IPS-18c (cell line): ENCODE measurements around the gene C17orf113.

Experiments
- H3K4me3 ChIP-seq: 2 replicates; pipeline ENCODE4 v1.7.0; 2013; ENCODE audit warnings: low read depth, mild to moderate bottlenecking, low read length, moderate library complexity; ENCODE audit not compliant: insufficient read depth
- H3K9me3 ChIP-seq: one replicate; pipeline ENCODE4 v1.6.1; 2013; ENCODE audit warnings: mild to moderate bottlenecking, low read length, moderate library complexity; ENCODE audit not compliant: control insufficient read depth, insufficient read depth

The C17orf113 gene

GRCh38 chr17:42077755-42078154, 27.4 kb upstream of the C17orf113 start:
- no peaks in the 10 kb centered on the region for H3K9me3 ChIP-seq
- no peak overlapping the region for H3K4me3 ChIP-seq

- H3K4me3 ChIP-seq: no peak overlapping the region
- no peaks in the 10 kb centered on the region for H3K9me3 ChIP-seq
Observed at GRCh38 chr17:42076797-42077559, 26.6 kb upstream of the C17orf113 start.

- H3K4me3 ChIP-seq: no peak overlapping the region
- H3K9me3 ChIP-seq: no peaks in the 10 kb centered on the region
Observed at GRCh38 chr17:42075789-42076188, 25.4 kb upstream of the C17orf113 start.

- H3K9me3 ChIP-seq: no peaks in the 10 kb centered on the region
- peak overlapping the region; percentile 77 for H3K4me3 ChIP-seq
Observed at GRCh38 chr17:42072323-42073187, 22.2 kb upstream of the C17orf113 start.

- no peaks in the 10 kb centered on the region for H3K9me3 ChIP-seq
- H3K4me3 ChIP-seq: peak overlapping the region; percentile 77
Observed at GRCh38 chr17:42071810-42072209, 21.4 kb upstream of the C17orf113 start.

GRCh38 chr17:42068979-42069378, 18.6 kb upstream of the C17orf113 start:
- Histone ChIP-seq H3K9me3 (no peaks in the 10 kb centered on the region), H3K4me3 (no peak overlapping the region)

- H3K4me3 ChIP-seq: no peak overlapping the region
- no peaks in the 10 kb centered on the region for H3K9me3 ChIP-seq
Observed at GRCh38 chr17:42067371-42068091, 17.1 kb upstream of the C17orf113 start.

GRCh38 chr17:42065201-42065600, 14.8 kb upstream of the C17orf113 start:
- H3K9me3 ChIP-seq: no peaks in the 10 kb centered on the region
- no peak overlapping the region for H3K4me3 ChIP-seq

GRCh38 chr17:42062681-42063080, 12.3 kb upstream of the C17orf113 start:
- no peaks in the 10 kb centered on the region for H3K9me3 ChIP-seq

GRCh38 chr17:42061646-42062487, 11.5 kb upstream of the C17orf113 start:
- Histone ChIP-seq H3K4me3 (no peak overlapping the region), H3K9me3 (no peaks in the 10 kb centered on the region)

More at GRCh38 chr17:42062681-42063080, 12.3 kb upstream of the C17orf113 start:
- H3K4me3 ChIP-seq: no peak overlapping the region

- H3K4me3 ChIP-seq: no peak overlapping the region
Observed at GRCh38 chr17:42060231-42060630, 9.8 kb upstream of the C17orf113 start.

GRCh38 chr17:42059815-42060214, 9.4 kb upstream of the C17orf113 start:
- Histone ChIP-seq H3K9me3 (no peaks in the 10 kb centered on the region), H3K4me3 (no peak overlapping the region)

More at GRCh38 chr17:42060231-42060630, 9.8 kb upstream of the C17orf113 start:
- H3K9me3 ChIP-seq: no peaks in the 10 kb centered on the region

GRCh38 chr17:42058063-42058462, 7.7 kb upstream of the C17orf113 start:
- Histone ChIP-seq H3K4me3 (no peak overlapping the region), H3K9me3 (peaks cover 2% of the 10 kb centered on the region)

- Histone ChIP-seq H3K9me3 (peaks cover 2% of the 10 kb centered on the region), H3K4me3 (no peak overlapping the region)
Observed at GRCh38 chr17:42056635-42057034, 6.2 kb upstream of the C17orf113 start.

- H3K9me3 ChIP-seq: peaks cover 2% of the 10 kb centered on the region
- no peak overlapping the region for H3K4me3 ChIP-seq
Observed at GRCh38 chr17:42055496-42055895, 5.1 kb upstream of the C17orf113 start.

- Histone ChIP-seq H3K9me3 (peaks cover 2% of the 10 kb centered on the region), H3K4me3 (no peak overlapping the region)
Observed at GRCh38 chr17:42055027-42055426, 4.6 kb upstream of the C17orf113 start.
